Small intestine (tissue), 7 donors: Measurements from ENCODE around the gene TMEM131. TPM values are rescaled to one million over a fixed set of nuclear protein-coding genes. Genes with fewer than 3 reads are reported as not detected.
"Not testable (repeated sequence)": the region's sequence is repeated elsewhere in the genome, so short reads cannot be mapped to it uniquely, and the experiment has no call there.

ENCODE experiments used
- DNase-seq, 2 donors: peaks; one replicate each; pipeline versions ENCODE4 v3.0.0 to v3.0.0-alpha.2; 2013
- FAIRE-seq: peaks from 2 replicates; lab custom pipeline; 2012; peaks lifted over from hg19 to GRCh38; lab: Jason Lieb, UNC
- H3K27ac ChIP-seq, 3 donors: one replicate each; pipeline ENCODE4 v1.5.1; 2013; ENCODE audit warnings: low read length in 2 of 3, mild to moderate bottlenecking in 2 of 3, control low read depth in 1 of 3, inconsistent platforms in 1 of 3, low read depth in 1 of 3, moderate library complexity in 1 of 3
- H3K27me3 ChIP-seq, 3 donors: one replicate each; pipeline ENCODE4 v1.6.1; 2013; ENCODE audit warnings: low read length in 3 of 3, inconsistent platforms in 1 of 3; ENCODE audit not compliant: control insufficient read depth in 3 of 3, insufficient read depth in 3 of 3
- H3K36me3 ChIP-seq, 3 donors: one replicate each; pipeline ENCODE4 v1.6.1; 2013; ENCODE audit warnings: low read length in 3 of 3, inconsistent platforms in 1 of 3, low read depth in 1 of 3, mild to moderate bottlenecking in 1 of 3, moderate library complexity in 1 of 3; ENCODE audit not compliant: control insufficient read depth in 3 of 3, insufficient read depth in 2 of 3
- H3K4me1 ChIP-seq, 3 donors: one replicate each; pipeline ENCODE4 v1.6.1; 2013; ENCODE audit warnings: low read length in 2 of 3, inconsistent platforms in 1 of 3, low read depth in 1 of 3, mild to moderate bottlenecking in 1 of 3, moderate library complexity in 1 of 3; ENCODE audit not compliant: control insufficient read depth in 3 of 3, insufficient read depth in 2 of 3
- H3K4me3 ChIP-seq, 3 donors: one replicate each; pipeline ENCODE4 v1.5.1; 2013; ENCODE audit warnings: low read length in 3 of 3, control low read depth in 1 of 3, inconsistent platforms in 1 of 3, low read depth in 1 of 3, mild to moderate bottlenecking in 1 of 3, moderate library complexity in 1 of 3
- H3K9me3 ChIP-seq, 2 donors: one replicate each; pipeline ENCODE4 v1.6.1; 2013; ENCODE audit warnings: low read depth in 1 of 2, low read length in 1 of 2; ENCODE audit not compliant: control insufficient read depth in 2 of 2, insufficient read depth in 1 of 2
- WGBS, 3 donors: extraction: QIAGEN DNeasy Blood & Tissue Kit; methylation state at CpG; one replicate each; pipeline ENCODE4 v1.1.7; 2013; 5-methylcytosine and 5-hydroxymethylcytosine counted together
- polyA plus RNA-seq, 4 donors: library from polyadenylated mRNA; stranded (reverse) in 3 of 4; unstranded in 1 of 4; fragments of 200-250 nt in 3 of 4; fragments of 120-200 nt in 1 of 4; gene quantifications; one replicate each; pipeline versions ENCODE4 v1.2.1 to v1.2.3, GENCODE V29; 2013
- donor health status: healthy with polysubstance abuse.
- donor health status: control.
- donor health status: control.
- donor health status: Bipolar disorder and iron deficiency.
- donor health status: healthy.

The TMEM131 gene
- polyA plus RNA-seq, 4 donors, result 6.5 to 47.7 (median 13.8) TPM

DNA sequence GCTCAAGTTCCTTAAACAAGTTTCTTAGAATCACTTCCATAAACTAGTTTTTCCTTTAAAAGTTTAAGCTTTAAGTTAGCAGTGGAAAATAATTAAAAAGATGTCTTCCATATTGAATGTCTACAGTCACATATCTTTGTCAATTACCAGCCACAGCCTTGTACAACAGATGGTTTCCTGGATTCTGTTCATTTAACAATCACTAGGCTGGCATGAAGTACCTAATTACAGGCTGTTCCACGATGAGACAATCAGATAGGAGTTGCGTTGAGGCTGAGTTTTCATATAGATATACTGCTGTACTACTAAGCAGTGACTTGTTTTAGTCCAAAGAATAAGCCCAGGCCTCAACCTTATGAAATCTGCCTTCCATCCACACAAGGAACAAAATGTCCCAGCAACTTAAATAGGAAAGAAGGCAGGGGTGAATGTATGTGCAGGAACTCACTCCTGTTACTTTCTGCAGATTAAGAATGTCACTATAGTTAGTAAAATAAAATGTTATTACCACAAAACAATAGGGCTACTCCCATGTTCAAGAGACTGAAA is 151.4 kb downstream of the TMEM131 start:
- Histone ChIP-seq H3K4me3 (no peak overlapping the region), H3K36me3 (peaks cover 4 to 13% (median 8%) of the 10 kb centered on the region in 3 donors), H3K4me1 (no peaks in the 10 kb centered on the region), H3K9me3 (no peaks in the 10 kb centered on the region), H3K27ac (peak overlapping the region in 1 of 3 donors; percentile 11), H3K27me3 (no peaks in the 10 kb centered on the region)
- DNase-seq, result peak; percentile 11 to 47
- FAIRE-seq, result no peak
- WGBS, 3 donors, result 22 to 67% (median 23%) methylated on average over 2 of the region's 2 CpGs

DNA sequence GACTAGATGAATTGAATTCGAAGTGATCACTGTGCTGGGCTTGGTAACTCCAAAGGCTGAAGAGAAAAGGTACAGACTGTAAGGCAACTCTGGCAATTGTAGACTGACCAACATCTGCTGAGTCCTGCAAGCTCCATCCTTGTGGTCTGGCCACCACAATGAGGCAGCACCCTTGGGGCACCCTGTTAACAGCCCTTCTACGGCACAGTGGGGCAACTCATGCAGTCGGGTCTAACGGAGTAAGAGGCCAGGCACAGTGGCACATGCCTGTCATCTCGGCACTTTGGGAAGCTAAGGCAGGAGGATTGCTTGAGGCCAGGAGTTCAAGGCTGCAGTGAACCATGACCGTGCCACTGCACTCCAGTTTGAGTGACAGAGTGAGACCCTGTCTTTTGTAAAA is 155.6 kb downstream of the TMEM131 start:
- H3K4me3 ChIP-seq, result no peak overlapping the region
- DNase-seq (no peak), FAIRE-seq (no peak)
- no peaks in the 10 kb centered on the region for H3K27me3 ChIP-seq
- peaks cover 6 to 13% (median 12%) of the 10 kb centered on the region in 3 donors for H3K36me3 ChIP-seq
- WGBS, 3 donors, result 95 to 99% (median 95%) methylated on average over 6 of the region's 6 CpGs
- no peak overlapping the region for H3K27ac ChIP-seq
- no peaks in the 10 kb centered on the region for H3K9me3 ChIP-seq
- H3K4me1 ChIP-seq, result no peaks in the 10 kb centered on the region

DNA sequence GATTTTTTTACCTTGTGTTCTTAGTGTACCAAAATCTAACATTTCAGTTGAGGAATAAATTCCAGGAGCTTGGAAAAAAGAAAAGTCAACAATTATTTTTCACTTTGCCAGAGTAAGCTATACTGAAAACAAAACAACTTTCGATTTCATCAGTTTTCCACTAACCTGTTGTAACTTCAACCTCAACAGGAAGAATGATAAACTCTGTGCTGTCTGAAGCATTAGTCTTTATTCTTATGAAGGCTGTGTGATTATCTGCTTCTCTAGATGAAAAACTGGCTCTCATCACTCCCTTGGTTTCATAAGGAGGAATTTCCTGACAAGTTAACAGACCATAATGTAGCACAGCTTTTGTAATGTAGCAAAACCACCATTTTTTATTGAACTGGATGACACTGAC is 161.1 kb downstream of the TMEM131 start:
- H3K27ac ChIP-seq, result no peak overlapping the region
- H3K4me3 ChIP-seq, result no peak overlapping the region
- H3K27me3 ChIP-seq, result no peaks in the 10 kb centered on the region
- DNase-seq (no peak), FAIRE-seq (peak; percentile 81)
- peaks cover 2 to 11% (median 6%) of the 10 kb centered on the region in 3 donors for H3K36me3 ChIP-seq
- H3K4me1 ChIP-seq, result no peaks in the 10 kb centered on the region
- peaks cover 0 to under 1% of the 10 kb centered on the region in 2 donors for H3K9me3 ChIP-seq
- 50 to 63% (median 63%) methylated on average over 1 of the region's 1 CpG for WGBS, 3 donors

DNA sequence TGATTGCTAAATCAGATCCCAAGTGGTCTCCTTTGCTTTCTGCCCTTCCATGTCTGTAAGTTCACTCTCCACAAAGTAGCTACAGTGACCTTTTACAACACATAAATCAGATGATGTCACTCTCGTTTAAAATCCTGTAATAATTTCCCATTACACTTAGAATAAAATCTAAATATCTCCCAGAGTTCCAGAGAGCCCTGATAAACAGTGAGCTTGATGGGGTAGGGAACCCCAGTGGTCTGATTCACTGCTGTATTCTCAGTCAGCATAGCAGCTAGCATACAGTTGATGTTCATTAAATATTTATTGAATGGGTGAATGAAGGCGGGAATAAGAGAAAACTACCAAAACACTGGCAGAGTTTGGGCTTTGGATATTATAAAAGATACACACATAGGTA is 164.6 kb downstream of the TMEM131 start:
- H3K27ac ChIP-seq, result no peak overlapping the region
- FAIRE-seq, result no peak
- no peak for DNase-seq
- H3K9me3 ChIP-seq, result peaks cover 0 to 4% of the 10 kb centered on the region in 2 donors
- peaks cover 0 to 12% (median 6%) of the 10 kb centered on the region in 3 donors for H3K36me3 ChIP-seq
- WGBS, 3 donors, result 70 to 80% (median 70%) methylated on average over 2 of the region's 2 CpGs
- H3K27me3 ChIP-seq, result no peaks in the 10 kb centered on the region
- H3K4me1 ChIP-seq, result no peaks in the 10 kb centered on the region
- no peak overlapping the region for H3K4me3 ChIP-seq

DNA sequence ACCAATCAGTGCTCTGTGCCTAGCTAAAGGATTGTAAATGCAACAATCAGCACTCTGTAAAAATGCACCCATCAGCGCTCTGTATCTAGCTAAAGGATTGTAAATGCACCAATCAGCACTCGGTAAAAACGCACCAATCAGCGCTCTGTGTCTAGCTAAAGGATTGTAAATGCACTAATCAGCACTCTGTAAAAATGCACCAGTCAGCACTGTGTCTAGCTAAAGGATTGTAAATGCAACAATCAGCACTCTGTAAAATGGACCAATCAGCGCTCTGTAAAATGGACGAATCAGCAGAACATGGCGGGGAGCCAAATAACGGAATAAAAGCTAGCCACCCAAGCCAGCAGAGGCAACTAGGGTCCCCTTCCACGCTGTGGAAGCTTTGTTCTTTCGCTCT is 166.5 kb downstream of the TMEM131 start:
- not testable (repeated sequence) for H3K9me3 ChIP-seq
- WGBS, 3 donors, result 97 to 98% (median 97%) methylated on average over 10 of the region's 10 CpGs

DNA sequence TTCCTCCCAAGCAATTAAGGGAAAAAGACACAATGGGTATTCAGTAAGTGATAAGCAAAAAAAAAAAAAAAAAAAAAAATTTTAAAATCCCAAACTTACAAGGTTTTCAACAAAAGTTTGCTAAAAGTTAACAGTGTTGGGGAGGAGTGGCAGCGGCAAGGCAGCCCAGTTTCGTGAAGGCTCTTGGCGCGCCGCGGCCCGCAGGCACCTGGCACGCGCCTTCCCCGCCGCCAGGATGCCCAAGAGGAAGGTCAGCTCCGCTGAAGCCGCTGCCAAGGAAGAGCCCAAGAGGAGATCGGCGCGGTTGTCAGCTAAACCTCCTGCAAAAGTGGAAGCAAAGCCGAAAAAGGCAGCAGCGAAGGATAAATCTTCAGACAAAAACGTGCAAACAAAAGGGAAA is 168.7 kb downstream of the TMEM131 start:
- H3K36me3 ChIP-seq, DNase-seq, H3K27ac ChIP-seq, H3K27me3 ChIP-seq, H3K4me1 ChIP-seq, FAIRE-seq, H3K9me3 ChIP-seq, H3K4me3 ChIP-seq: not testable (repeated sequence)
- 97 to 98% (median 97%) methylated on average over 19 of the region's 19 CpGs for WGBS, 3 donors

More for the DNA sequence above, 166.5 kb downstream of the TMEM131 start:
- peaks cover 0 to 12% (median 6%) of the 10 kb centered on the region in 3 donors for H3K36me3 ChIP-seq
- not testable (repeated sequence) for H3K4me1 ChIP-seq, H3K4me3 ChIP-seq, DNase-seq, FAIRE-seq, H3K27me3 ChIP-seq, H3K27ac ChIP-seq

DNA sequence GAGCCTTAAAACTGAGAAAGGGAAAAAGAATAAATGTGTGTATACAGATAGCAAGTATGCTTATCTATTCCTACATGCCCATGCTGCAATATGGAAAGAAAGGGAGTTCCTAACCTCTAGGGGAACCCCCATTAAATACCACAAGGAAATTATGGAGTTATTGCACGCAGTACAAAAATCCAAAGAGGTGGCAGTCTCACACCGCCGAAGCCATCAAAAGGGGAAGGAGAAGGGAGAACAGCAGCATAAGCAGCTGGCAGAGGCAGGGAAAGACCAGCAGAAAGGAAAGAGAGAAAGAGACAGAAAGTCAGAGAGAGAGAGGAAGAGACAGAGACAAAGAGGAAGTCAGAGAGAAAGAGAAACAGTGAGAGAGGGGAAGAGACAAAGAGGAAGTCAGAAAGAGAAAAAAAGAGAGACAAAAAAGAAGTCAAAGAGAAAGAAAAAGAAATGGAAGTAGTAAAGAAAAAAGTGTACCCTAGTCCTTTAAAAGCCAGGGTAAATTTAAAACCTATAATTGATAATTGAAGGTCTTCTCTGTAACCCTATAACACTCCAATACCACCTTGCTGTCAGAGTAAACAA is 169.4 kb downstream of the TMEM131 start:
- H3K36me3 ChIP-seq, result peaks cover 0 to 10% (median 4%) of the 10 kb centered on the region in 3 donors
- not testable (repeated sequence) for DNase-seq, H3K27me3 ChIP-seq, FAIRE-seq, H3K4me1 ChIP-seq, H3K4me3 ChIP-seq, H3K9me3 ChIP-seq, H3K27ac ChIP-seq
- WGBS, 3 donors, result 81 to 93% (median 90%) methylated on average over 3 of the region's 3 CpGs

DNA sequence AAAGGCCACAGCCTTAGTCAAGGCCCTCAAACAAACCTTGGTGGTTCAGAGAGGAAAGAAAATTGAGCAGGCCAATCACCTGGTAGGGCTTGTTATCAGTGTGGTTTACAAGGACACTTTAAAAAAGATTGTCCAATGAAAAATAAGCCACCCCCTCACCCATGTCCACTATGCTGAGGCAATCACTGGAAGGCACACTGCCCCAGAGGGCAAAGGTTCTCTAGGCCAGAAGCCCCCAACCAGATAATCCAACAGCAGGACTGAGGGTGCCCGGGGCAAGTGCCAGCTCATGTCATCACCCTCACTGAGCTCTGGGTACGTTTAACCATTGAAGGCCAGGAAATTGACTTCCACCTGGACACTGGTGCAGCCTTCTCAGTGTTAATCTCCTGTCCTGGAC is 171.7 kb downstream of the TMEM131 start:
- WGBS, 3 donors, result 91 to 100% (median 98%) methylated on average over 2 of the region's 2 CpGs
- not testable (repeated sequence) for DNase-seq, H3K9me3 ChIP-seq, H3K27me3 ChIP-seq, FAIRE-seq, H3K27ac ChIP-seq, H3K4me3 ChIP-seq, H3K4me1 ChIP-seq
- H3K36me3 ChIP-seq, result peaks cover 0 to 12% (median 0%) of the 10 kb centered on the region in 3 donors
